Esophagus squamous epithelium (tissue), 5 donors: ENCODE data around the gene POR. TPM values are rescaled to one million over a fixed set of nuclear protein-coding genes. Genes with fewer than 3 reads are reported as not detected.
A peak's percentile ranks its signal among the peaks of the same experiment; 100 is the strongest.

Experiments
- DNase-seq: peaks from one replicate; lab custom pipeline; 2025; lab: John Stamatoyannopoulos, UW
- H3K27ac ChIP-seq, 4 donors: fragments of 200-600 bp; sonication (generic); one replicate each; pipeline ENCODE4 v1.5.1; 2016 to 2019; ENCODE audit warnings: mild to moderate bottlenecking in 1 of 4
- H3K27me3 ChIP-seq, 4 donors: fragments of 200-600 bp; sonication (generic); 1 replicate in 3 of 4; 2 replicates in 1 of 4; pipeline versions ENCODE4 v1.5.1 to v1.6.0; 2017 to 2021; ENCODE audit warnings: antibody characterized with exemption in 1 of 4
- H3K36me3 ChIP-seq, 3 donors: fragments of 200-600 bp; sonication (generic); one replicate each; pipeline ENCODE4 v1.5.1; 2016 to 2019
- H3K4me1 ChIP-seq, 3 donors: fragments of 200-600 bp; sonication (generic); one replicate each; pipeline ENCODE4 v1.5.1; 2017 to 2019
- H3K4me3 ChIP-seq, 4 donors: fragments of 200-600 bp; sonication (generic); 1 replicate in 3 of 4; 2 replicates in 1 of 4; pipeline ENCODE4 v1.5.1; 2016 to 2019; ENCODE audit warnings: mild to moderate bottlenecking in 2 of 4, moderate library complexity in 1 of 4
- H3K9me3 ChIP-seq, 3 donors: fragments of 200-600 bp; sonication (generic); one replicate each; pipeline ENCODE4 v1.5.1; 2016 to 2019
- CTCF ChIP-seq, 6 experiments: fragments of 450-650 bp in 4 of 6; fragments of 200-600 bp in 2 of 6; sonication (generic) in 2 of 6; IDR thresholded peaks; one replicate each; pipeline ENCODE4 v1.5.1; 2016 to 2019; ENCODE audit warnings: antibody characterized with exemption in 6 of 6, mild to moderate bottlenecking in 4 of 6, moderate library complexity in 4 of 6
- POLR2A ChIP-seq, 4 donors: fragments of 450-650 bp; IDR thresholded peaks; one replicate each; pipeline ENCODE4 v1.6.1; 2017; ENCODE audit warnings: antibody characterized with exemption in 4 of 4, mild to moderate bottlenecking in 4 of 4, moderate library complexity in 3 of 4
- WGBS, 2 donors: methylation state at CpG; one replicate each; pipeline ENCODE4 v1.1.5; 2018; 5-methylcytosine and 5-hydroxymethylcytosine counted together
- intact Hi-C: fragments of 100-400 bp; cut with DNase I; formaldehyde crosslinking; loops from one replicate; pipeline ENCODE4 v1.15.0; 2022
- total RNA-seq, 4 donors: library from RNA; depleted of rRNA; stranded (reverse); fragments of >200 nt; gene quantifications; one replicate each; pipeline ENCODE4 v1.1.0, GENCODE V29; 2016
- donor health status: DM: yes; HTN: yes; CAD: no.

POR gene
- total RNA-seq, 4 donors from 2014 or later = 71.0 to 116 (median 81.6) TPM

GRCh38 chr7:75962607-75963380 is 47.8 kb downstream of the POR start:
- intact Hi-C loops = no loop called here
- DNase-seq = no peak
- H3K36me3 ChIP-seq = peaks cover 0 to 83% (median 2%) of the 10 kb centered on the region in 3 donors
- H3K4me3 ChIP-seq = no peak overlapping the region
- WGBS, 2 donors = 59 to 63% methylated on average over 14 to 18 of the region's 18 CpGs
- TF ChIP-seq CTCF (IDR thresholded peaks at IDR 0.05) (no peak), POLR2A (IDR thresholded peaks at IDR 0.05) (no peak)
- no peaks in the 10 kb centered on the region for H3K9me3 ChIP-seq
- H3K27me3 ChIP-seq = no peaks in the 10 kb centered on the region
- peak overlapping the region; percentile 51 to 75 (median 73) for H3K27ac ChIP-seq
- H3K4me1 ChIP-seq = peaks cover 0 to 63% (median 27%) of the 10 kb centered on the region in 3 donors

- H3K27ac ChIP-seq = peak overlapping the region; percentile 51 to 75 (median 73)
- no peaks in the 10 kb centered on the region for H3K27me3 ChIP-seq
- TF ChIP-seq POLR2A (IDR thresholded peaks at IDR 0.05) (no peak), CTCF (IDR thresholded peaks at IDR 0.05) (no peak)
- H3K4me3 ChIP-seq = no peak overlapping the region
- DNase-seq = no peak
- WGBS, 2 donors = 60 to 86% methylated on average over 4 to 7 of the region's 9 CpGs
- peaks cover 0 to 83% (median 0%) of the 10 kb centered on the region in 3 donors for H3K36me3 ChIP-seq
- intact Hi-C loops = no loop called here
- no peaks in the 10 kb centered on the region for H3K9me3 ChIP-seq
- peaks cover 0 to 67% (median 34%) of the 10 kb centered on the region in 3 donors for H3K4me1 ChIP-seq
Measured at GRCh38 chr7:75963381-75963995, 48.5 kb downstream of the POR start.

- peak overlapping the region; percentile 64 to 90 (median 84) for H3K27ac ChIP-seq
- H3K4me1 ChIP-seq = peaks cover 0 to 85% (median 40%) of the 10 kb centered on the region in 3 donors
- H3K27me3 ChIP-seq = no peaks in the 10 kb centered on the region
- H3K4me3 ChIP-seq = no peak overlapping the region
- intact Hi-C loops = no loop called here
- WGBS, 2 donors = 79% methylated on average over 2 of the region's 13 CpGs; no CpG with 5 or more reads in 1 of the 2 donors
- no peak for DNase-seq
- H3K9me3 ChIP-seq = no peaks in the 10 kb centered on the region
- H3K36me3 ChIP-seq = peaks cover 0 to 67% (median 0%) of the 10 kb centered on the region in 3 donors
- TF ChIP-seq CTCF (IDR thresholded peaks at IDR 0.05) = no peak
- no peak for TF ChIP-seq POLR2A (IDR thresholded peaks at IDR 0.05)
Measured at GRCh38 chr7:75965617-75966016, 50.7 kb downstream of the POR start.

- intact Hi-C loops = no loop called here
- Histone ChIP-seq H3K4me3 (peak overlapping the region in 2 of 4 donors; percentile 13 to 42), H3K27me3 (no peaks in the 10 kb centered on the region), H3K27ac (peak overlapping the region; percentile 70 to 90 (median 84)), H3K4me1 (peaks cover 0 to 89% (median 42%) of the 10 kb centered on the region in 3 donors), H3K9me3 (no peaks in the 10 kb centered on the region), H3K36me3 (peaks cover 0 to 64% (median 0%) of the 10 kb centered on the region in 3 donors)
- TF ChIP-seq CTCF (IDR thresholded peaks at IDR 0.05) (no peak), POLR2A (IDR thresholded peaks at IDR 0.05) (no peak)
- 63 to 73% methylated on average over 18 to 22 of the region's 26 CpGs for WGBS, 2 donors
- DNase-seq = no peak
Measured at GRCh38 chr7:75966190-75966961, 51.4 kb downstream of the POR start.
